ENCODE measurements around the gene MTA2. TPM values are rescaled to one million over a fixed set of nuclear protein-coding genes. Genes with fewer than 3 reads are reported as not detected.
"Not testable (repeated sequence)": the region's sequence is repeated elsewhere in the genome, so short reads cannot be mapped to it uniquely, and the experiment has no call there.

MTA2 gene
- 99.8 TPM for polyA plus RNA-seq (2013, experiment 1 of 2)
- 97.7 TPM for polyA plus RNA-seq (2013, experiment 2 of 2)

DNA sequence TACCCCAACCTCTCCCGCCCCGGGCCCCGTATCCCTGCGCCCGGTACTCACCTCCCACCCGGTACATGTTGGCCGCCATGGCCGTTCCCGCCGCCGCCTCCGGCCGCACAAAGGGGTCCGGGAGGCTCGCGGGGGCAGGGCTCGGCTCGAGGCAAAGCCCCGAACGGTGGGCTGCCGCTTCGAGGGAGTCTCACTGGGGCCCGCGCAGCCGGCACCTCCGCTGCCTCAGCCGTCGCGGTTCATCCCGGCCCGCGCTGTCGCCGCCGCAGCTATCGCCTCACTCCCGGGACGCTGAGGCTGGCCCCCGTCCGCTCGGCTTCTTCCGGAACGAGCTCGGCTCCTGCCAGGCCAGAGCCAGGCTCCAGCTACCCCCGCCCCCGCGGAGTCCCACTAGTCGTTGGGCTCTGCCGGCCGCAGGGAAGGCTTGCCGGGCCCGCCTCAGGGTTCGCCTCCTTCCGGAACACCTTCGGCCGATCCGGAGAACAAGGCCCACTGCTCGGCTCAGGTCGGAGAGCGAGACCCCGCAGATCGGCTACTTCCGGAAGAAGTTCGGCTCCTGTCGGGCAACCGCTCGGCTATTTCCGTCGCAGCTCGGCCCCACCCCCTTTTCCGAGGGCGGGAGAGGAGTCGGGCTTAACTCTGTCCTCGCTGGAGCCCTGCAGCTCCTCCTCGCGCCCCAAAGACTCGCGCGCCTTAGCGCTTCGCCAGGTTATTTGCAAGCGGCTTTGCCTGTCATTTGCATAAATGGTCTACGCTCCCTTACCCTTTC lies at the start of gene MTA2:
MTA2 (minus strand) TSS at position 494 of the 769 bp plus-strand sequence; CDS start at position 79, 415 bp downstream.
- H3K27ac ChIP-seq (ENCODE audit: low read depth, low read length), result peak within 1 kb of the TSS; percentile 94
- H3K36me3 ChIP-seq (ENCODE audit: insufficient read depth, low read length), result peaks cover 31% of the 10 kb centered on the region
- H3K27me3 ChIP-seq (ENCODE audit: insufficient read depth, low read length), result peaks cover 25% of the 10 kb centered on the region
- peaks cover 24% of the 10 kb centered on the region for H3K4me1 ChIP-seq (ENCODE audit: insufficient read depth, low read length)
- under 1% methylated on average over 83 of the region's 83 CpGs for WGBS
- peak within 1 kb of the TSS; percentile 88 for H3K4me3 ChIP-seq (ENCODE audit: low read length)
- no peaks in the 10 kb centered on the region for H3K9me3 ChIP-seq (ENCODE audit: insufficient read depth, low read depth, low read length)
- peak within 1 kb of the TSS; percentile 96 for H3K9ac ChIP-seq (ENCODE audit: low read depth, low read length)

DNA sequence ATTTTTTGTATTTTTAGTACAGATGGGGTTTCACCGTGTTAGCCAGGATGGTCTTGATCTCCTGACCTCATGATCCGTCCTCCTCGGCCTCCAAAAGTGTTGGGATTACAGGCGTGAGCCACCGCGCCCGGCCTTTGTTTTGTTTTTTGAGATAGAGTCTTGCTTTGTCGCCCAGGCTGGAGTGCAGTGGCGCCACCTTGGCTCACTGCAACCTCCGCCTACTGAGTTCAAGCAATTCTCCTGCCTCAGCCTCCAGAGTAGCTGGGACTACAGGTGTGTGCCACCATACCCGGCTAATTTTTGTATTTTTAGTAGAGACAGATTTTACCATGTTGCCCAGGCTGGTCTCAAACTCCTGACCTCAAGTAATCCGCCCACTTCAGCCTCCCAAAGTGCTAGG lies 48.6 kb upstream of the MTA2 start:
- peaks cover 25% of the 10 kb centered on the region for H3K36me3 ChIP-seq (ENCODE audit: insufficient read depth, low read length)
- not testable (repeated sequence) for H3K9me3 ChIP-seq (ENCODE audit: insufficient read depth, low read depth, low read length); H3K27me3 ChIP-seq (ENCODE audit: insufficient read depth, low read length); H3K4me3 ChIP-seq (ENCODE audit: low read length); H3K9ac ChIP-seq (ENCODE audit: low read depth, low read length); H3K4me1 ChIP-seq (ENCODE audit: insufficient read depth, low read length); H3K27ac ChIP-seq (ENCODE audit: low read depth, low read length)
- WGBS, result 95% methylated on average over 12 of the region's 12 CpGs

- peaks cover 29% of the 10 kb centered on the region for H3K36me3 ChIP-seq (ENCODE audit: insufficient read depth, low read length)
- no peaks in the 10 kb centered on the region for H3K27me3 ChIP-seq (ENCODE audit: insufficient read depth, low read length)
- no peak overlapping the region for H3K4me3 ChIP-seq (ENCODE audit: low read length)
- H3K27ac ChIP-seq (ENCODE audit: low read depth, low read length), result no peak overlapping the region
- H3K4me1 ChIP-seq (ENCODE audit: insufficient read depth, low read length), result no peaks in the 10 kb centered on the region
- H3K9me3 ChIP-seq (ENCODE audit: insufficient read depth, low read depth, low read length), result no peaks in the 10 kb centered on the region
- 95% methylated on average over 11 of the region's 11 CpGs for WGBS
- no peak overlapping the region for H3K9ac ChIP-seq (ENCODE audit: low read depth, low read length)
These were observed 47.8 kb upstream of the MTA2 start for GRCh38 chr11:62649486-62649885.

- H3K36me3 ChIP-seq (ENCODE audit: insufficient read depth, low read length), result peaks cover 34% of the 10 kb centered on the region
- H3K4me1 ChIP-seq (ENCODE audit: insufficient read depth, low read length), result no peaks in the 10 kb centered on the region
- no peak overlapping the region for H3K9ac ChIP-seq (ENCODE audit: low read depth, low read length)
- WGBS, result 97% methylated on average over 10 of the region's 11 CpGs
- no peak overlapping the region for H3K4me3 ChIP-seq (ENCODE audit: low read length)
- H3K27ac ChIP-seq (ENCODE audit: low read depth, low read length), result no peak overlapping the region
- no peaks in the 10 kb centered on the region for H3K9me3 ChIP-seq (ENCODE audit: insufficient read depth, low read depth, low read length)
- no peaks in the 10 kb centered on the region for H3K27me3 ChIP-seq (ENCODE audit: insufficient read depth, low read length)
These were observed 47.3 kb upstream of the MTA2 start for GRCh38 chr11:62648967-62649364.

DNA sequence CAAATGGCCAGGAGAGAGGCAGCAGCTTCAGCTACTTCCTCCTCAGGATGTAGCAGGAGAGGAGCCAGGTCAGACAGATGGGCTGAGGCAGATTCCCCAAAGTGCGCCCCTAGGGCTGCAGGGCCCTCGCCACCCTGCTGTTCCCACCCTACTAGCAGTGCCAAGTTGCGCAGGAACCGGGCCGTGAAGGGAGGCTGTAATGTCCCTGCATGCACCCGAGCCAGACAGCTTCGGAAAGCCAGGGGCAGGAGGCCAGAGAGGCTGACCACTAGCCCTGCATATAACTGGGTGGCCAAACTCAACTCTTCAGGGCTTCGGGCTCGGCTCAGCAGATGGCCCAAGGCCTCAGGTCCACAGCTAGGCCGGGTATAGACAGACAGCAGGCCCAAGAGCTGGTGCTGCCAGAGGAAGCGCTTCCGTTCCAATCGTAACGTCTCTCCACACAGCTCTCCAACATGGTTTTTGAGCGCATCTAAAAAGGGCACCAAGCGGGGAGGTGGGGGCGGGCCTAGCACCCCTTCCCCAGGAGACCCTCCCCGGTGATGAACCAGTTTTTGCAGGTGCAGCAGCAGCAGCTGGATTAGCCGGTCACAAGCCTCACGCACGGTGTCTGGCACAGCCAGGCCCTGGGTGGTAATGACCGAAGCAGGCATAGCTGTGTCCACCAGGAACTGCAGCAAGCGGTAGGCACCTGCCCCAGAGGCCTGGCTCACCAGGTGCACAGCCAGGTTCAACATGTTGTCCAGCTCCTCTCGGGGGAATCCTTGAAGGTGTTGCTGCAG lies 46.7 kb upstream of the MTA2 start:
- Histone ChIP-seq H3K27me3 (ENCODE audit: insufficient read depth, low read length) (no peaks in the 10 kb centered on the region), H3K4me3 (ENCODE audit: low read length) (no peak overlapping the region), H3K36me3 (ENCODE audit: insufficient read depth, low read length) (peaks cover 40% of the 10 kb centered on the region), H3K4me1 (ENCODE audit: insufficient read depth, low read length) (no peaks in the 10 kb centered on the region), H3K27ac (ENCODE audit: low read depth, low read length) (no peak overlapping the region), H3K9me3 (ENCODE audit: insufficient read depth, low read depth, low read length) (no peaks in the 10 kb centered on the region), H3K9ac (ENCODE audit: low read depth, low read length) (no peak overlapping the region)
- WGBS, result 95% methylated on average over 24 of the region's 24 CpGs

DNA sequence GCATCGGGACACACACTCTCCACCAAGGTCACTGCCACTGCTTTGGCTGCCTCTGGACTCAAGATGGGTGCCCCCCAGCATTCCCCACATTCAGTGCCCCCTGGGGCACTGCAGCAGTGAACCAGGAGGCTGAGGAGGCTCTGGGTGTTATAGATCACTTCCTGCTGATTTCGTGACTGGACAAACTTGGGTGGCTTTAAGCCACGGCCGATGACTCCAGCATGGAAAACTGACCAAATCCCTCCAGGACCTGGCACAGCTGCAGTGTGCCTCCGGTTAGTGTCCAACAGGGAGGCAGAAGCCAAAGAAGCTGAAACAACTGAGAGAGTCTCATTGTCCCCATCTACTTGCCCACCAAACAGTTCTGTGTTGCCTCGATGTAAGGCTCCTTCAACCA lies 45.9 kb upstream of the MTA2 start:
- no peak overlapping the region for H3K4me3 ChIP-seq (ENCODE audit: low read length)
- peaks cover 47% of the 10 kb centered on the region for H3K36me3 ChIP-seq (ENCODE audit: insufficient read depth, low read length)
- H3K9me3 ChIP-seq (ENCODE audit: insufficient read depth, low read depth, low read length), result no peaks in the 10 kb centered on the region
- no peaks in the 10 kb centered on the region for H3K4me1 ChIP-seq (ENCODE audit: insufficient read depth, low read length)
- 93% methylated on average over 6 of the region's 6 CpGs for WGBS
- H3K9ac ChIP-seq (ENCODE audit: low read depth, low read length), result no peak overlapping the region
- H3K27me3 ChIP-seq (ENCODE audit: insufficient read depth, low read length), result no peaks in the 10 kb centered on the region
- no peak overlapping the region for H3K27ac ChIP-seq (ENCODE audit: low read depth, low read length)

GRCh38 chr11:62646825-62647608 lies 45.4 kb upstream of the MTA2 start:
- Histone ChIP-seq H3K36me3 (ENCODE audit: insufficient read depth, low read length) (peaks cover 48% of the 10 kb centered on the region), H3K4me1 (ENCODE audit: insufficient read depth, low read length) (no peaks in the 10 kb centered on the region), H3K9me3 (ENCODE audit: insufficient read depth, low read depth, low read length) (no peaks in the 10 kb centered on the region), H3K27ac (ENCODE audit: low read depth, low read length) (peak overlapping the region; percentile 16; the same call in 1 of the 2 replicates), H3K27me3 (ENCODE audit: insufficient read depth, low read length) (no peaks in the 10 kb centered on the region), H3K4me3 (ENCODE audit: low read length) (0 out of 2 replicates have a peak overlapping the region, but pooled peaks have one; percentile 28), H3K9ac (ENCODE audit: low read depth, low read length) (no peak overlapping the region)
- WGBS, result 78% methylated on average over 31 of the region's 32 CpGs

- Histone ChIP-seq H3K27me3 (ENCODE audit: insufficient read depth, low read length) (no peaks in the 10 kb centered on the region), H3K9me3 (ENCODE audit: insufficient read depth, low read depth, low read length) (no peaks in the 10 kb centered on the region), H3K9ac (ENCODE audit: low read depth, low read length) (peak within 1 kb of the TSS; percentile 99), H3K4me3 (ENCODE audit: low read length) (peak within 1 kb of the TSS; percentile 92), H3K36me3 (ENCODE audit: insufficient read depth, low read length) (peaks cover 48% of the 10 kb centered on the region), H3K4me1 (ENCODE audit: insufficient read depth, low read length) (no peaks in the 10 kb centered on the region), H3K27ac (ENCODE audit: low read depth, low read length) (peak within 1 kb of the TSS; percentile 93)
- under 1% methylated on average over 73 of the region's 73 CpGs for WGBS
These were observed 44.5 kb upstream of the MTA2 start, which contains the start of gene GANAB for GRCh38 chr11:62645946-62646824. Gene GANAB, minus strand, starts transcription at chr11:62646613. Its CDS starts 14 bp downstream, at chr11:62646599.

DNA sequence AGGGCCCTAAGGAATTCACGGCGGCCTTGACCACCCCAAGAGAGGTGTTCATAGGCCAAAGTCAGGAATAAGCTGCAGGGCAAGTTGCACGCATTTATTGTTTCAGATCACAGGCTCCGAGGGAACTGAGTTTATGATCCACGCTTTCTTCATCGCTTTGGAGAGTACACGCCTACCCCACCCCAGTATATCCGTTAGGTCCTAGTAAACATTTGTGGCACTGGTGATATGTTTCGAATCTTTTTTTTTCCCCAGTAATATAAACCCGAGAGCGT lies 43.9 kb upstream of the MTA2 start:
- Histone ChIP-seq H3K9ac (ENCODE audit: low read depth, low read length) (peak overlapping the region; percentile 99), H3K4me3 (ENCODE audit: low read length) (peak overlapping the region; percentile 92), H3K4me1 (ENCODE audit: insufficient read depth, low read length) (no peaks in the 10 kb centered on the region), H3K27ac (ENCODE audit: low read depth, low read length) (peak overlapping the region; percentile 93), H3K36me3 (ENCODE audit: insufficient read depth, low read length) (peaks cover 46% of the 10 kb centered on the region), H3K9me3 (ENCODE audit: insufficient read depth, low read depth, low read length) (no peaks in the 10 kb centered on the region), H3K27me3 (ENCODE audit: insufficient read depth, low read length) (no peaks in the 10 kb centered on the region)
- WGBS, result 28% methylated on average over 11 of the region's 11 CpGs

GRCh38 chr11:62644220-62644619 lies 42.6 kb upstream of the MTA2 start:
- Histone ChIP-seq H3K9ac (ENCODE audit: low read depth, low read length) (no peak overlapping the region), H3K27ac (ENCODE audit: low read depth, low read length) (no peak overlapping the region), H3K36me3 (ENCODE audit: insufficient read depth, low read length) (peaks cover 45% of the 10 kb centered on the region)

More at GRCh38 chr11:62644220-62644619, 42.6 kb upstream of the MTA2 start:
- Histone ChIP-seq H3K4me3 (ENCODE audit: low read length) (no peak overlapping the region), H3K4me1 (ENCODE audit: insufficient read depth, low read length) (no peaks in the 10 kb centered on the region), H3K9me3 (ENCODE audit: insufficient read depth, low read depth, low read length) (no peaks in the 10 kb centered on the region), H3K27me3 (ENCODE audit: insufficient read depth, low read length) (no peaks in the 10 kb centered on the region)
- whole genome bisulfite sequencing, result 98% methylated on average over 8 of the region's 8 CpGs

Measured in HUES64 (cell line).